Measurements from ENCODE around the gene WDPCP. TPM values are rescaled to one million over a fixed set of nuclear protein-coding genes. Genes with fewer than 3 reads are reported as not detected.

Gene WDPCP
- total and polyA plus RNA-seq, 2 of the 8 experiments (the other 6 are each of a cell fraction or from before 2014, with no cell fraction given): 9.3 to 25.8 TPM

- Histone ChIP-seq H3K56ac (replicated peaks; ENCODE audit: insufficient read length, low read depth, low read length) (no peak overlapping the region), H3K79me2 (ENCODE audit: control insufficient read depth in 1 of 2, insufficient read depth in 2 of 2, low read length in 2 of 2) (peaks cover 0 to 32% of the 10 kb centered on the region in 2 experiments; a peak in 2 of 4 replicates), H3K27me3 (replicated peaks in 1 of 4; ENCODE audit: control insufficient read depth in 3 of 4, extremely low read depth in 1 of 4, insufficient read depth in 3 of 4, low read length in 3 of 4) (no peaks in the 10 kb centered on the region), H4K20me1 (replicated peaks in 1 of 2; ENCODE audit: control insufficient read depth in 1 of 2, insufficient read depth in 2 of 2, low read length in 2 of 2) (no peaks in the 10 kb centered on the region), H3K4me2 (ENCODE audit: insufficient read depth in 1 of 2, low read depth in 2 of 2, low read length in 2 of 2) (no peak overlapping the region), H4K91ac (replicated peaks; ENCODE audit: insufficient read length, low read length) (no peak overlapping the region), H3K23ac (ENCODE audit: insufficient read length) (no peak overlapping the region), H3K23me2 (ENCODE audit: low read depth, low read length) (no peaks in the 10 kb centered on the region), H2BK5ac (ENCODE audit: low read depth, low read length) (no peak overlapping the region), H3K4ac (replicated peaks; ENCODE audit: insufficient read length, low read depth, low read length) (no peak overlapping the region), H3K18ac (ENCODE audit: extremely low read depth, low read length) (no peak overlapping the region), H2BK20ac (ENCODE audit: low read length) (no peak overlapping the region), H2BK12ac (ENCODE audit: low read depth, low read length) (no peak overlapping the region), H2AFZ (ENCODE audit: low read length) (no peak overlapping the region), H4K5ac (ENCODE audit: insufficient read length, low read depth, low read length) (no peak overlapping the region), H3K4me1 (replicated peaks in 1 of 4; ENCODE audit: control insufficient read depth in 3 of 4, insufficient read depth in 4 of 4, low read length in 3 of 4) (peaks cover 0 to 2% (median 1%) of the 10 kb centered on the region in 4 experiments; a peak in 5 of 7 replicates), H3K14ac (ENCODE audit: insufficient read length) (no peak overlapping the region), H3K36me3 (ENCODE audit: control insufficient read depth in 2 of 4, insufficient read depth in 4 of 4, low read length in 3 of 4) (peaks cover 0 to 15% (median 0%) of the 10 kb centered on the region in 4 experiments; a peak in 3 of 8 replicates), H3K4me3 (ENCODE audit: extremely low read depth in 1 of 4, insufficient read depth in 2 of 4, low read depth in 3 of 4, low read length in 4 of 4) (no peak overlapping the region), H3K9me3 (ENCODE audit: insufficient read depth in 2 of 2, low read depth in 1 of 2, low read length in 1 of 2) (no peaks in the 10 kb centered on the region), H2BK15ac (ENCODE audit: low read length) (no peak overlapping the region), H3K79me1 (ENCODE audit: low read depth, low read length) (no peaks in the 10 kb centered on the region; the same call in 1 of the 2 replicates), H4K8ac (ENCODE audit: extremely low read depth, insufficient read depth, low read length) (no peak overlapping the region), H2BK120ac (replicated peaks; ENCODE audit: low read depth, low read length) (no peak overlapping the region), H3K9ac (replicated peaks in 1 of 4; ENCODE audit: extremely low read depth in 1 of 4, low read depth in 3 of 4, low read length in 3 of 4) (no peak overlapping the region), H3K27ac (ENCODE audit: low read depth, low read length) (no peak overlapping the region), H2AK5ac (ENCODE audit: low read depth, low read length) (no peak overlapping the region)
- CTCF ChIA-PET (ENCODE audit: partially characterized antibody): no interaction called here
- POLR2A ChIA-PET (ENCODE audit: partially characterized antibody): interaction anchor here (0.7 to 1.7 kb wide), 2 partner anchors 15 to 25 kb away, joined by 3 to 5 read pairs; partner anchors contain the start of genes MDH1 and WDPCP
- DNase-seq (ENCODE audit: low read depth in 1 of 2, low spot score in 2 of 2): no peak
- no peak for FAIRE-seq
- no peak for TF ChIP-seq TCF12 (IDR thresholded peaks at IDR 0.05; ENCODE audit: low read depth, low read length)
- no peak for TF ChIP-seq BACH1 (IDR thresholded peaks at IDR 0.05; ENCODE audit: low read length)
- TF ChIP-seq SIX5 (IDR thresholded peaks at IDR 0.05; ENCODE audit: low read depth, low read length): no peak
- no peak for TF ChIP-seq BCL11A (IDR thresholded peaks at IDR 0.05; ENCODE audit: low read depth in 2 of 2, low read length in 2 of 2)
- TF ChIP-seq, protein P1, sequence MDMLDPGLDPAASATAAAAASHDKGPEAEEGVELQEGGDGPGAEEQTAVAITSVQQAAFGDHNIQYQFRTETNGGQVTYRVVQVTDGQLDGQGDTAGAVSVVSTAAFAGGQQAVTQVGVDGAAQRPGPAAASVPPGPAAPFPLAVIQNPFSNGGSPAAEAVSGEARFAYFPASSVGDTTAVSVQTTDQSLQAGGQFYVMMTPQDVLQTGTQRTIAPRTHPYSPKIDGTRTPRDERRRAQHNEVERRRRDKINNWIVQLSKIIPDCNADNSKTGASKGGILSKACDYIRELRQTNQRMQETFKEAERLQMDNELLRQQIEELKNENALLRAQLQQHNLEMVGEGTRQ (IDR thresholded peaks at IDR 0.05; ENCODE audit: low read length): no peak
- no peak for TF ChIP-seq CHD2 (IDR thresholded peaks at IDR 0.05; ENCODE audit: low read length)
- TF ChIP-seq SRF (IDR thresholded peaks at IDR 0.05; ENCODE audit: low read depth, low read length): no peak
- no peak for TF ChIP-seq CTBP2 (IDR thresholded peaks at IDR 0.05; ENCODE audit: borderline replicate concordance, insufficient read depth, insufficient read length, low read length)
- no peak for TF ChIP-seq KDM4A (IDR thresholded peaks at IDR 0.05; ENCODE audit: low read depth, low read length, severe bottlenecking)
- no peak for TF ChIP-seq SP1 (IDR thresholded peaks at IDR 0.05; ENCODE audit: low read depth, low read length)
- TF ChIP-seq RNF2 (IDR thresholded peaks at IDR 0.05; ENCODE audit: borderline replicate concordance, low read depth, low read length, missing control alignments, poor library complexity, severe bottlenecking): no peak
- no peak for TF ChIP-seq CREB1 (IDR thresholded peaks at IDR 0.05)
- no peak for TF ChIP-seq EP300 (IDR thresholded peaks at IDR 0.05; ENCODE audit: borderline replicate concordance in 1 of 2, low read depth in 2 of 2, low read length in 2 of 2)
- TF ChIP-seq KDM5A (IDR thresholded peaks at IDR 0.05; ENCODE audit: low read length): no peak
Measured at GRCh38 chr2:63562751-63563150, 25.5 kb downstream of the WDPCP start.
